ENCODE data around the gene ADGRB3. TPM values are rescaled to one million over a fixed set of nuclear protein-coding genes. Genes with fewer than 3 reads are reported as not detected.
"Not testable (repeated sequence)": the region's sequence is repeated elsewhere in the genome, so short reads cannot be mapped to it uniquely, and the experiment has no call there.

Gene ADGRB3
- total RNA-seq, 3 donors from 2014 or later, result 1.1 to 2.3 (median 1.2) TPM

- no peak for DNase-seq (ENCODE audit: low spot score in 2 of 2)
- no peak overlapping the region for H3K4me3 ChIP-seq
- intact Hi-C loops (cut with DNase I; ENCODE audit: low total_unique reads), result no loop called here
These were observed 105.9 kb downstream of the ADGRB3 start for GRCh38 chr6:68740828-68741500.

DNA sequence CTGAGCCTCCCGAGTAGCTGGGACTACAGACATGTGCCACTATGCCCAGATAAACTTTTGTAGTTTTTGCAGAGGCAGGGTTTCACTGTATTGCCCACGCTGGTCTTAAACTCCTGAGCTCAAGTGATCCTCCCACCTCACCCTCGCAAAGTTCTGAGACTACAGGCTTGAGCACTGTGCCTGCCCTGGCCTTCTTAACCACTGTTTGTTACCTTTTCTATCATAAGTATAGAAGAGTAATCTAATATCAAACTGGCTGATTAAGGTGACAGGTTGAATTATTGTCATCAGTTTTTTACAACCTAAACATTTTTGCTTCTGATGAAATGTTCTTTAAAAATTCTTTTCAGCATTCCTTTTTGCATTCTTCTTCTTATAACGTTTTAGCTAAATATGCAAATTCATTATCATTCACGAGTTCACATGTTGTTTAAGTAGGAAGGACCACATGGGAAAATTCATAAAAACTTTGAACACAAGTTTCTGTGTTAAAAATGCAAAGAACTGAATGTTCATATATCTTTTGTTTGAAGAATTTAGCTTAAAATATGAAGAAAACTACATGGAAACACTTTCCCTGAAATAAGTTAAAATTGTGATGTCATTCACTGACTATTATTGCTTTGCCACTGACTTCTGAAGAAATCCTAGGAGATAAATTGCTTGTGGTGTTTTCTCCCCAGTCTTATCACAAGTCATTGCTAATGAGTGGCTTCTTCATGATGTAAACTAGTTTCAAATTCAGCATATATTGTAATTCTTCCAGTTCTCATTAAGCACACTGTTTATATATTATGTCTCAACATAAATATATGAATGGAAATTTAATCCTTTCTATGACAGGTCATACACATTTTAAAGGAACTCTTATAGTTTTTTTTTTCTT is 106.7 kb downstream of the ADGRB3 start:
- DNase-seq (ENCODE audit: low spot score in 2 of 2), result no peak
- Histone ChIP-seq H3K27me3 (no peaks in the 10 kb centered on the region), H3K4me1 (no peaks in the 10 kb centered on the region), H3K9me3 (no peaks in the 10 kb centered on the region), H3K4me3 (no peak overlapping the region), H3K27ac (no peak overlapping the region), H3K36me3 (no peaks in the 10 kb centered on the region)
- intact Hi-C loops (cut with DNase I; ENCODE audit: low total_unique reads), result no loop called here
- TF ChIP-seq, protein P1, sequence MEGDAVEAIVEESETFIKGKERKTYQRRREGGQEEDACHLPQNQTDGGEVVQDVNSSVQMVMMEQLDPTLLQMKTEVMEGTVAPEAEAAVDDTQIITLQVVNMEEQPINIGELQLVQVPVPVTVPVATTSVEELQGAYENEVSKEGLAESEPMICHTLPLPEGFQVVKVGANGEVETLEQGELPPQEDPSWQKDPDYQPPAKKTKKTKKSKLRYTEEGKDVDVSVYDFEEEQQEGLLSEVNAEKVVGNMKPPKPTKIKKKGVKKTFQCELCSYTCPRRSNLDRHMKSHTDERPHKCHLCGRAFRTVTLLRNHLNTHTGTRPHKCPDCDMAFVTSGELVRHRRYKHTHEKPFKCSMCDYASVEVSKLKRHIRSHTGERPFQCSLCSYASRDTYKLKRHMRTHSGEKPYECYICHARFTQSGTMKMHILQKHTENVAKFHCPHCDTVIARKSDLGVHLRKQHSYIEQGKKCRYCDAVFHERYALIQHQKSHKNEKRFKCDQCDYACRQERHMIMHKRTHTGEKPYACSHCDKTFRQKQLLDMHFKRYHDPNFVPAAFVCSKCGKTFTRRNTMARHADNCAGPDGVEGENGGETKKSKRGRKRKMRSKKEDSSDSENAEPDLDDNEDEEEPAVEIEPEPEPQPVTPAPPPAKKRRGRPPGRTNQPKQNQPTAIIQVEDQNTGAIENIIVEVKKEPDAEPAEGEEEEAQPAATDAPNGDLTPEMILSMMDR (IDR thresholded peaks at IDR 0.05), result no peak
- TF ChIP-seq POLR2AphosphoS5 (IDR thresholded peaks at IDR 0.05) (no peak), POLR2A (IDR thresholded peaks at IDR 0.05) (no peak)

More at GRCh38 chr6:68740828-68741500, 105.9 kb downstream of the ADGRB3 start:
- Histone ChIP-seq H3K36me3 (no peaks in the 10 kb centered on the region), H3K4me1 (no peaks in the 10 kb centered on the region), H3K27me3 (no peaks in the 10 kb centered on the region), H3K9me3 (no peaks in the 10 kb centered on the region), H3K27ac (no peak overlapping the region)
- TF ChIP-seq POLR2A (IDR thresholded peaks at IDR 0.05), result no peak
- TF ChIP-seq, protein P1 (IDR thresholded peaks at IDR 0.05), result no peak
- no peak for TF ChIP-seq POLR2AphosphoS5 (IDR thresholded peaks at IDR 0.05)

GRCh38 chr6:68743099-68743498 is 108.0 kb downstream of the ADGRB3 start:
- no peaks in the 10 kb centered on the region for H3K36me3 ChIP-seq
- no peaks in the 10 kb centered on the region for H3K27me3 ChIP-seq
- H3K9me3 ChIP-seq, result no peaks in the 10 kb centered on the region
- DNase-seq (ENCODE audit: low spot score in 2 of 2), result no peak
- H3K4me1 ChIP-seq, result no peaks in the 10 kb centered on the region
- H3K4me3 ChIP-seq, result no peak overlapping the region
- intact Hi-C loops (cut with DNase I; ENCODE audit: low total_unique reads), result no loop called here
- TF ChIP-seq POLR2AphosphoS5 (IDR thresholded peaks at IDR 0.05), result no peak
- TF ChIP-seq POLR2A (IDR thresholded peaks at IDR 0.05), result no peak
- TF ChIP-seq, protein P1 (IDR thresholded peaks at IDR 0.05), result no peak
- H3K27ac ChIP-seq, result no peak overlapping the region

DNA sequence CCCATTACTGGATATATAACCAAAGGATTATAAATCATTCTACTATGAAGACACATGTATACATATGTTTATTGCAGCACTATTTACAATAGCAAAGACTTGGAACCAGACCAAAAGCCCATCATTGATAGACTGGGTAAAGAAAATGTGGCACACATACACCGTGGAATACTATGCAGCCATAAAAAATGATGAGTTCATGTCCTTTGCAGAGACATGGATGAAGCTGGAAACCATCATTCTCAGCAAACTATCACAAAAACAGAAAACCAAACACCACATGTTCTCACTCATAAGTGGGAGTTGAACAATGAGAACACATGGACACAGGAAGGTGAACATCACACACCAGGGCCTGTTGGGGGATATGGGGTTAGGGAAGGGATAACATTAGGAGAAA is 109.3 kb downstream of the ADGRB3 start:
- intact Hi-C loops (cut with DNase I; ENCODE audit: low total_unique reads); H3K4me3 ChIP-seq; H3K9me3 ChIP-seq; H3K4me1 ChIP-seq; DNase-seq (ENCODE audit: low spot score in 2 of 2); H3K27me3 ChIP-seq; H3K27ac ChIP-seq; H3K36me3 ChIP-seq: not testable (repeated sequence)

DNA sequence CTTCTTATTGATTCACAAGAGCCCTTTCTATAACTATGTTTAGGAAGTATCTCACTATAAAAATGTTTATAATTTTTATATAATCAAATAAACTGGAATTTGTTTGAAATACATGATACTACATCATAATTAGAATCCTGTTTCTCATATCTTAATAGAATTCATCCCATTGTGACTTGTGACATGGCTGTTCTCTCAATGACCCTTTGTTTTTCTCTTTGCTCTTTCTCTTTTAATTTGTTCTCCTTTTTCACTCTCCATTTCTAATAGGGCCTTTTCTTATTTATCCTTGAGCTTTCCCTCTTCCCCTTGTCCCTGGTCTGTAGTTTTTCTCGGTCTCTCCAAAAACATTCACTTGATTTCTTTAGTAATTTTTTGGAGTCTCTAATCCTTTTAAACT is 111.3 kb downstream of the ADGRB3 start:
- intact Hi-C loops (cut with DNase I; ENCODE audit: low total_unique reads), result no loop called here

More for the DNA sequence above, 111.3 kb downstream of the ADGRB3 start:
- no peak for DNase-seq (ENCODE audit: low spot score in 2 of 2)
- TF ChIP-seq POLR2AphosphoS5 (IDR thresholded peaks at IDR 0.05), result no peak
- TF ChIP-seq, protein P1 (IDR thresholded peaks at IDR 0.05), result no peak
- no peak for TF ChIP-seq POLR2A (IDR thresholded peaks at IDR 0.05)
- Histone ChIP-seq H3K4me3 (no peak overlapping the region), H3K27me3 (no peaks in the 10 kb centered on the region), H3K36me3 (no peaks in the 10 kb centered on the region), H3K27ac (no peak overlapping the region), H3K9me3 (no peaks in the 10 kb centered on the region), H3K4me1 (no peaks in the 10 kb centered on the region)

Data from breast epithelium (tissue), 4 donors.